NCI-H1092 (cell line): ENCODE results near the gene DLG2.
"Not testable (repeated sequence)": the region's sequence is repeated elsewhere in the genome, so short reads cannot be mapped to it uniquely, and the experiment has no call there.

Experiments used
- DNase-seq: peaks from one replicate; lab custom pipeline; 2025; lab: John Stamatoyannopoulos, UW

The DLG2 gene

GRCh38 chr11:84383576-84383975 lies 1243.6 kb downstream of the DLG2 start:
- DNase-seq = no peak

- no peak for DNase-seq
Measured at GRCh38 chr11:84381666-84382065, 1245.5 kb downstream of the DLG2 start.

GRCh38 chr11:84372381-84372950 lies 1254.7 kb downstream of the DLG2 start:
- no peak for DNase-seq

GRCh38 chr11:84358034-84358433 lies 1269.1 kb downstream of the DLG2 start:
- no peak for DNase-seq

GRCh38 chr11:84355911-84356310 lies 1271.2 kb downstream of the DLG2 start:
- no peak for DNase-seq

GRCh38 chr11:84345597-84345996 lies 1281.5 kb downstream of the DLG2 start:
- no peak for DNase-seq

- no peak for DNase-seq
Measured at GRCh38 chr11:84345027-84345426, 1282.1 kb downstream of the DLG2 start.

- DNase-seq = no peak
Measured at GRCh38 chr11:84339796-84340195, 1287.3 kb downstream of the DLG2 start.

GRCh38 chr11:84333221-84333620 lies 1293.9 kb downstream of the DLG2 start:
- DNase-seq = no peak

GRCh38 chr11:84322211-84322610 lies 1304.9 kb downstream of the DLG2 start:
- no peak for DNase-seq

GRCh38 chr11:84319863-84320262 lies 1307.3 kb downstream of the DLG2 start:
- no peak for DNase-seq

GRCh38 chr11:84316866-84317555 lies 1310.1 kb downstream of the DLG2 start:
- DNase-seq = no peak

- DNase-seq = no peak
Measured at GRCh38 chr11:84313830-84314359, 1313.2 kb downstream of the DLG2 start.

GRCh38 chr11:84310268-84310667 lies 1316.9 kb downstream of the DLG2 start:
- no peak for DNase-seq

- DNase-seq = not testable (repeated sequence)
Measured at GRCh38 chr11:84308491-84308890, 1318.7 kb downstream of the DLG2 start.

GRCh38 chr11:84300092-84300491 lies 1327.1 kb downstream of the DLG2 start:
- no peak for DNase-seq

GRCh38 chr11:84297570-84297969 lies 1329.6 kb downstream of the DLG2 start:
- DNase-seq = no peak

GRCh38 chr11:84295815-84296214 lies 1331.3 kb downstream of the DLG2 start:
- DNase-seq = no peak

- DNase-seq = no peak
Measured at GRCh38 chr11:84292955-84293354, 1334.2 kb downstream of the DLG2 start.

- no peak for DNase-seq
Measured at GRCh38 chr11:84292006-84292405, 1335.1 kb downstream of the DLG2 start.

GRCh38 chr11:84290647-84291046 lies 1336.5 kb downstream of the DLG2 start:
- no peak for DNase-seq

- DNase-seq = no peak
Measured at GRCh38 chr11:84289381-84289906, 1337.7 kb downstream of the DLG2 start.

GRCh38 chr11:84273541-84273940 lies 1353.6 kb downstream of the DLG2 start:
- DNase-seq = no peak
